ENCODE measurements around the gene GAB1. TPM values are rescaled to one million over a fixed set of nuclear protein-coding genes. Genes with fewer than 3 reads are reported as not detected.

GAB1 gene
- total RNA-seq = 10 to 100 TPM; 48.9 to 81.2 TPM

DNA sequence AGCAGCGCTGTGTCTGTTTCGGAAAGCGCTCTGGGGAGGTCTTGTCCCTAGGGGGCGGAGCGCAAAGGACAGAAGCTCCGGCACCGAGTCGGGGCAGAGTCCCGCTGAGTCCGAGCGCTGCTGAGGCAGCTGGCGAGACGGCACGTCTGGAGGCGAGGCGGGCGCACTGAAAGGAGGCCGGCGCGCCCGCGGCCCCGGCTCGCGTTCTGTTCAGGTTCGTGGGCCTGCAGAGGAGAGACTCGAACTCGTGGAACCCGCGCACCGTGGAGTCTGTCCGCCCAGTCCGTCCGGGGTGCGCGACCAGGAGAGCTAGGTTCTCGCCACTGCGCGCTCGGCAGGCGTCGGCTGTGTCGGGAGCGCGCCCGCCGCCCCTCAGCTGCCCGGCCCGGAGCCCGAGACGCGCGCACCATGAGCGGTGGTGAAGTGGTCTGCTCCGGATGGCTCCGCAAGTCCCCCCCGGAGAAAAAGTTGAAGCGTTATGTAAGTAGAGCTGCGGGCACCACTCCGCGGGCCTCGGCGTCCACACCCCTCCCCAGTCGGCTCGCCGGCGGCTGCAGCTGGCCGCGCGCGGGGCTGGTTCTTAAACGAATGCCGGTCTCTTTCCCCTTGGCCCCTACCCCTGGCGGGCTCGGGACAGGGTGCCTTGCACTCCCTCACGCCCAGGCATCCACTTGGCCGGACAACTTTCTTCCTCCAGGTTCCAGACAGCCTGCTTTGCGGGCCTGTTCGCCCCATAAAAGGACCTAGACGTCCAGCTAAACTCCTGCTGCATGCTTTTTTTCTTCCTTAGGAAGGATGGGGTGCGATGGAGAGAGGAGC lies at the start of gene GAB1:
Gene GAB1, plus strand, starts transcription at position 96 of the 819 bp plus-strand sequence. Its CDS starts 313 bp downstream, at position 409.
- Histone ChIP-seq H3K36me3 (no peaks in the 10 kb centered on the region), H3K27me3 (no peaks in the 10 kb centered on the region), H3K27ac (peak within 1 kb of the TSS; percentile 95), H3K9me3 (no peaks in the 10 kb centered on the region), H3K4me3 (peak within 1 kb of the TSS; percentile 71), H3K9ac (ENCODE audit: low read depth in 2 of 2, low read length in 2 of 2) (peak within 1 kb of the TSS; percentile 85 to 99), H3K4me1 (peaks cover 7% of the 10 kb centered on the region)
- intact Hi-C loops (cut with DNase I) = loop anchor here (10.0 kb wide), 1 partner anchor 132 kb away; no protein-coding TSS in a partner anchor
- TF ChIP-seq, protein P1, sequence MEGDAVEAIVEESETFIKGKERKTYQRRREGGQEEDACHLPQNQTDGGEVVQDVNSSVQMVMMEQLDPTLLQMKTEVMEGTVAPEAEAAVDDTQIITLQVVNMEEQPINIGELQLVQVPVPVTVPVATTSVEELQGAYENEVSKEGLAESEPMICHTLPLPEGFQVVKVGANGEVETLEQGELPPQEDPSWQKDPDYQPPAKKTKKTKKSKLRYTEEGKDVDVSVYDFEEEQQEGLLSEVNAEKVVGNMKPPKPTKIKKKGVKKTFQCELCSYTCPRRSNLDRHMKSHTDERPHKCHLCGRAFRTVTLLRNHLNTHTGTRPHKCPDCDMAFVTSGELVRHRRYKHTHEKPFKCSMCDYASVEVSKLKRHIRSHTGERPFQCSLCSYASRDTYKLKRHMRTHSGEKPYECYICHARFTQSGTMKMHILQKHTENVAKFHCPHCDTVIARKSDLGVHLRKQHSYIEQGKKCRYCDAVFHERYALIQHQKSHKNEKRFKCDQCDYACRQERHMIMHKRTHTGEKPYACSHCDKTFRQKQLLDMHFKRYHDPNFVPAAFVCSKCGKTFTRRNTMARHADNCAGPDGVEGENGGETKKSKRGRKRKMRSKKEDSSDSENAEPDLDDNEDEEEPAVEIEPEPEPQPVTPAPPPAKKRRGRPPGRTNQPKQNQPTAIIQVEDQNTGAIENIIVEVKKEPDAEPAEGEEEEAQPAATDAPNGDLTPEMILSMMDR (IDR thresholded peaks at IDR 0.05) = peak; percentile 14
- peak; percentile 82 for DNase-seq

DNA sequence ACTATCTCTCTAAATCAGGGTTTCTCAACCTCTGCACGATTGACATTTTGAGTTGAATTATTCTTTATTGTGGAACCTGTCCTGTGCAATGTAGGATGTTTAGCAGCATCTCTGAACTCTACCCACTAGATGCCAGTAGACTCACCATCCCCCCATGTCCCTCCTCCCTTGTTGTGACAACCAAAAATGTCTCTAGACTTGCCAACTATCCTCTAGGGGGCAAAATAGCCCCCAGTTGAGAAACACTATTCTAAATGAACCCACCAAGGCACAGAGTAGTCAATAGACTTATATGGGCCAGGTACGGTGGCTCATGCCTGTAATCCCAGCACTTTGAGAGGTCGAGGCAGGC lies 49.1 kb upstream of the GAB1 start:
- H3K9ac ChIP-seq (ENCODE audit: low read depth in 2 of 2, low read length in 2 of 2) = no peak overlapping the region
- intact Hi-C loops (cut with DNase I) = no loop called here
- H3K4me3 ChIP-seq = no peak overlapping the region
- TF ChIP-seq, protein P1 (IDR thresholded peaks at IDR 0.05) = no peak
- H3K27ac ChIP-seq = no peak overlapping the region
- DNase-seq = no peak
- H3K9me3 ChIP-seq = no peaks in the 10 kb centered on the region
- H3K4me1 ChIP-seq = no peaks in the 10 kb centered on the region
- no peaks in the 10 kb centered on the region for H3K27me3 ChIP-seq
- H3K36me3 ChIP-seq = no peaks in the 10 kb centered on the region

DNA sequence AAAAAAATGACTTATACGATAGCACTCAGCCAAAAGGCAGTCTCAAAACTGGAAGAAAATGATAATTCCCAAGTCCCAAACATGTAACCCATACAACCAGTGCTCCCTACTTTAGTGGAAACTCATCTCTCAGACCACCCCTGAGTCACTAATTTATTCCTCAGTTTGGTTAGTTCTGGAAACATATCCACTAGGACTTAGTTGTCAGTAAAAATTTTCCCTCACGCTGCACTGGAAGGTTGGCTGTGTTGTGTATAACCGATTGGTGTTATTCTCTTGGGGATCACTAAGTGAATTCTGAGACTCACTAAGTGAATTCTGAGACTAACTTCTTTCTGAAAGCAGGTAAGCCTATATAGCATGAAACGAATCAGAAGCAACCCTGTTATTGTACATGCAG lies 48.5 kb upstream of the GAB1 start:
- DNase-seq = no peak
- TF ChIP-seq, protein P1 (IDR thresholded peaks at IDR 0.05) = no peak
- H3K9ac ChIP-seq (ENCODE audit: low read depth in 2 of 2, low read length in 2 of 2) = no peak overlapping the region
- H3K4me3 ChIP-seq = no peak overlapping the region
- intact Hi-C loops (cut with DNase I) = no loop called here
- no peaks in the 10 kb centered on the region for H3K27me3 ChIP-seq
- H3K36me3 ChIP-seq = no peaks in the 10 kb centered on the region
- H3K27ac ChIP-seq = no peak overlapping the region
- no peaks in the 10 kb centered on the region for H3K9me3 ChIP-seq
- no peaks in the 10 kb centered on the region for H3K4me1 ChIP-seq

DNA sequence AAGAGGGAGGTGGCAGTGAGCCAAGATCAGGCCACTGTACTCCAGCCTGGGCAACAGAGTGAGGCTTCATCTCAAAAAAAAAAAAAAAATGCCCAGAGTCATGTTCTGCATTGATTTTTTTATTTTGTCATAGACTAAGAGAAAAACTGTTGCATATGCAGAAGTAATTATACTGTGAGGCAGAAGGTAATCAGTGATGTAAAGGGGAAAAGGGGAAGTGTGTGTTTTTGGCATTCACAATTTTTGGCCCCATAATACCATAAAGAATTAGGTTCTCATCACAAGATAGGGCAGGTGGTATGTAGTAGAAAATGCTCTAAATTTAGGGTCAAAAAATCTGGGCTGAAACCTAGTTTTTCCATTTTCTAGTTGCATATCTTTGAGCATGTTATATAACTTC lies 47.3 kb upstream of the GAB1 start:
- Histone ChIP-seq H3K36me3 (no peaks in the 10 kb centered on the region), H3K9ac (ENCODE audit: low read depth in 2 of 2, low read length in 2 of 2) (no peak overlapping the region), H3K27me3 (no peaks in the 10 kb centered on the region), H3K9me3 (no peaks in the 10 kb centered on the region), H3K27ac (no peak overlapping the region), H3K4me1 (no peaks in the 10 kb centered on the region), H3K4me3 (no peak overlapping the region)
- intact Hi-C loops (cut with DNase I) = no loop called here
- TF ChIP-seq, protein P1 (IDR thresholded peaks at IDR 0.05) = no peak
- no peak for DNase-seq

DNA sequence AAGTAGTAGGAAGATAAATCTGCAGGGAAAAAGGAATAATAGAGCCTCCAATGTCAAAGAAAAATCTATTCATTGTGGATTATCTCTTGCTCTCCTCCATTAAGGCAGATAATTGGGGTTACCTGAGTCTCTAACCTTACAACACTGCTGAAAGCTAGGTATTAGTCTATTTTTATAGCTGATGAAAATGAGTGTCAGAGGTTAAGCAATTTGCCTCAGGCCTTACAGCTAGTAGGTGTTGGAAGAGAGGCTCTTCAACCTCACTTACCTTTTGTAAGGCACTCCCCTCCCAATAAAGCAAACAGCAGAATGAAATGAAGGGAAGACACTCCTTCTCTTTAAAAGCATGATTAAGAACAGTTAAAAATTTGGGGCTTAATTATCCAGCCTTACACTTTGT lies 45.4 kb upstream of the GAB1 start:
- H3K9ac ChIP-seq (ENCODE audit: low read depth in 2 of 2, low read length in 2 of 2) = no peak overlapping the region
- intact Hi-C loops (cut with DNase I) = no loop called here

More for the DNA sequence above, 45.4 kb upstream of the GAB1 start:
- H3K27ac ChIP-seq = no peak overlapping the region
- H3K4me1 ChIP-seq = no peaks in the 10 kb centered on the region
- DNase-seq = no peak
- no peaks in the 10 kb centered on the region for H3K9me3 ChIP-seq
- H3K27me3 ChIP-seq = no peaks in the 10 kb centered on the region
- H3K36me3 ChIP-seq = no peaks in the 10 kb centered on the region
- TF ChIP-seq, protein P1 (IDR thresholded peaks at IDR 0.05) = no peak
- H3K4me3 ChIP-seq = no peak overlapping the region

All from colonic mucosa (tissue), 4 donors.